CD4-positive, alpha-beta T cell treated with Interferon alpha-2 for 1 hour (primary cell): ENCODE measurements around the gene SLC40A1.

Experiments used
- DNase-seq, 2 donors: peaks; one replicate each; pipeline ENCODE4 v3.0.0-alpha.2; 2020 to 2022

SLC40A1 gene

DNA sequence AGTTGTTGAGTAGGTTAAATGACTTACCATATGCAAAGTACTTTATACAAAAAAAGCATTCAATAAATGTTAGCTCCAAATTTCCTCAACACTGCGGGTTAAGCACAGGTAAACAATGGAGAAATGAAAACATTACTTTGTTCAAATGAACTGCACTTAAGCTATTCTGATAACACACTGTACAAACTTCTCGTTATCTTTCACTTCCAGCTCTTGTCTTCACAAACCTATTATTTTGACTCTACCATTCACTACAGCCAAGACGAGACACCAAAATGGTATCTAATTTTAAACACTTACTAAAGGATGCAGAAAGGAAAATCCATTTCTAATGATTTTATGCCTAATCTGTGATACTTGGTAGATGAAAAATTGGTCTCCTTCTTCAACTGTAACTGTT is 43.8 kb downstream of the SLC40A1 start:
- DNase-seq, result no peak

DNA sequence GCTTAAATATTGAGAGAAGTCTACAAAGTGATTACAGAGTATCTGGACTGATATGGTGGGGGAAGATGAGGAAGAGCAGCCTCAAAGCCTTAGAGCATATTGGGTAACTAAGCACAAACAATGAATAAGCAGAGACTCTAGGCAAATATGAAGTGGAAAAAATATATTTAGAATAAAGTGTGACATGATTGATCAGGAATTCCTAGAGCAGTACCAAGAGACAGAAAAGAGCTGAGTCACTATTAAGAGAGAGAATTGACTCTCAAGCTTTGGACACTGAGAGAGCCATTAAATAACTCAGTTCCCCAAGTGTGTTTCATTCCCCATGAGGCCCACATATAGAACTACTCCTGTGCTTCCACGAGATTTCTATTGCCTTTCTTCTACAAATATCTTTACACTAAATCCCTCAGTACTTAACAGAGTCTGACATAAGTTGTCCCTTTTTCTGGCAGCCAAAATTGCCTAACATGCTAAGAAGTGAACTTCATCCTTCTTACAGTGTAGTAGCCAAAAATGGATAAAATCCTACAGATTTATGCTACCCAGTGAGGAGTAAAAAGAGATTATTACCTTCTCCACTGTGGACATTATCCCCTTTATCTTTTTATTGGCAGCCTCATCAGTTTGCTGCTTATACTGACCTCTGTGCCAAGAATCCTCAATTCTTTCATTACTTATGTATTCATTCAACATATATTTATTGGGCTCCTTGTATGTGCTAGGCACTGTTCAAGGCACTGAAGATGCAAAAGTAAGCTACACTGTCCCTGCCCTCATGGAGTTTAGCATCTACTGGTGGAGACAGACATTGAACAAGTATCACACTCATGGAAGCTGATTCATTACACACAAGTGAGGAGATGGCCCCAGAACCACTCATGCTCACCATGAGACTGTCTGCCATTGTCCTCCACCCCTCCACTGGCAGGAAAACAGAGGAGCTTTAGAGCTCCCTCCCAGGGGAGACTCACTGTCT is 45.4 kb downstream of the SLC40A1 start:
- DNase-seq, result no peak

DNA sequence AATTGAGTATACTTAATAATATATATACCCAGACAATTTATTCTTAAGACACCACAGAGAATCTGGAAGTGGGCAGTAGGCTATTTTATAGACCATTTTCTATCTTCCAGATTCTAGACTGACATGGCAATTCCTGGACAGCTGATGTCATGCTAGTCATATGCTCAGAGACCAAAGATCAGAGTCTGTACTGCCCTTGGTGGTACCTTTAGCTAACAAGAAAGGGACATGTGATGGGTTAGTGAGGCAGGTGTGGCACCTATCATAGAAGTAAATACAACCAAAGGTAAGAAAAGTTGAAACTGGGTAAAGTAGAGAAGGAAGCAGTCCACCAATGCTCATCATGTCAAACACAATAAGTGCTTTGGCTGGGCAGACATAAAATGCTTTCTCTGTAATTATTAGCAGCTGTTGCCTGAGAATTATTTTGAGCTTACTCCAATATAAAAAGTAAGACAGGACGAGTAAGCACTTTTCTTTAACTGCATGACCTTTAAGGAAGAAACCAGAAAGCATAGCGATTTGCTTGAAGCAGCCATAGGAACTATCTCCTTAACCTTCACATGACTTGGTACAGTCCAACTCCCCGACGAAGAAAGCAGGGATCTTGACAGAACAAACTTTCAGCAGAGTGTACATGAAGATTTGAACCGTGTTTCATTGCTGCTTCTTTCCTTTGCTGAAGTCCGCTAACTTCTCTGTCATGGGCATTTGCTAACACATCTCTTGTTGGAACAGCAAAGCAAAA is 47.1 kb downstream of the SLC40A1 start:
- no peak for DNase-seq

DNA sequence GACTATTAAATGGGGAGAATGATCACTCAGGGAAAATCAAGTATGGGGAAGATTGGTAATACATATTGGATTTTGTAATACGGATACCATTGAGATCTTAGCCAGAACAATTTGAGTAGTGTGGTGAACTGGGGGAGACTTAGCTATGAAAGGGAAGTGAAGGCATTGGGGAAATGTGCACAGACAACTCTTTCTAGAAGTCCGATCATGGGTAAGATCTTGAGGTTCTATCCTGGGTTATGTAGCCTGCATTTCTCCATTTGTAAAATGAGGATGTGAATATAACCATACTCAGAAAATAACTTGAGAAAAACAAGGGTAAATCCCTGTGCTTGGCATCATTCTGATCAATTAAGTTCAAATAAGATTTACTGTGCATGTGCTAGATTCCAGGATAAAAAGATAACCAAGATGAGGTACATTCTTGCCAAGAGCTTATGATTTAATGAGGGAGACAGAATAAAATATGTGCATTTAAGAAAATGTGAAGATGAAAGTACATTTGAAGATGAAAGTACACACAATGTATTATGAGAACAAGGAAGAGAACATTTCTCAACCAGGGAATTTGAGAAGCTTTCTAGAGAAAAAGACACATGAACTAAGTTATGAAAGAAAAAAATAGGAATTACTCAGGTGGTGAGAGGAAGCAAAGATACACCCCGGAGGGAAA is 49.5 kb downstream of the SLC40A1 start:
- DNase-seq, result no peak

DNA sequence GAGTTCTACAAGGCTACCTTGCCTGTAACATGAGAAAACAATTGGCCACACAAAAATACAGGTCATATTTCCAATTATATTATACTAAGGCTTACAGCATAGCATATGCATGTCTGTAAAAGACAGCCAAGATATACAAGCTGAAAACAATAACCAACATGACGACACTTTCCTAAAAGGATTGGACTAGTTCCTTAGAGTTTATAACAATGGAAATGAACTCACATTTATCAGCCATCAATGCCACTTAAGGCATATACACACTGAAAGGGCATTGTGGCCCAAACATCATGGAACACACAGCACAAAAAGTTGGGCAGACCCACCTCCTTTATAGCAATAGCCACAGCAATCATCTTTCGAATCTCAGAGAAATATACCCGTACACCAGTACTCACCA is 52.0 kb downstream of the SLC40A1 start:
- no peak for DNase-seq

DNA sequence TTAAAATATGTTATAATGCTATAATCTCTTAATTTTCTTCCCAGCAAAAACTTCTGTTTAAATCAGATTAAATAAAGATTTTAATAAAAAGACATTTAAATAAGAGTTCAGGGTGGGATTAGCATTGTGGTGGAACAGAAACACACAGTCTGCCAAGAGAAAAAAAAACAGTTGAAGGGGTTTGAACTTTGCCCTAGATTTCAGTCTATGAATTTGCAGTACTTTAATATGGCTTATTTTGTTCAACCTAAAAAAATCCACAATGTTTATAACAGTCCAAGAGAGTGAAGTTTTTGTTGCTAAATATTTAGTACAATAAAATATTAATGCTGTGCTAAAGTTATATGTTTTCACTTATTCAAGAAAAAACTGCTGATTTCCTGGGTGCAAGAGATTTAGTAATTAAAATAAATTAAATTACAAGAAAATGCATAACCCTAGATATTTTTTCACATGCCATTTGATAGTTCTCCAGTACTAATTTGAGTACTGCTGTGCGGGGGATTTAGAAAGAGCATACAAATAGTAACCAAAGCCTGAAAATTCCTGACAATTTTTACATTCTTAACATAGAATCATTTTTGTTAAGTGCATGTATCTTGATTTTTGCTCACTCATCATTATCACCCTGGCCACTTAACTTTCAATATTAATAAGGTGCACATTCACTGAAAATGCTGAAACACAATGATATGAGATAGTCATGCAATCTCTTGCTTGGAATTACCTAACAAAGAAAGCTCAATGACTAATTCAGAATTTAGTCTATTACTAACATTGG is 52.6 kb downstream of the SLC40A1 start:
- no peak for DNase-seq

DNA sequence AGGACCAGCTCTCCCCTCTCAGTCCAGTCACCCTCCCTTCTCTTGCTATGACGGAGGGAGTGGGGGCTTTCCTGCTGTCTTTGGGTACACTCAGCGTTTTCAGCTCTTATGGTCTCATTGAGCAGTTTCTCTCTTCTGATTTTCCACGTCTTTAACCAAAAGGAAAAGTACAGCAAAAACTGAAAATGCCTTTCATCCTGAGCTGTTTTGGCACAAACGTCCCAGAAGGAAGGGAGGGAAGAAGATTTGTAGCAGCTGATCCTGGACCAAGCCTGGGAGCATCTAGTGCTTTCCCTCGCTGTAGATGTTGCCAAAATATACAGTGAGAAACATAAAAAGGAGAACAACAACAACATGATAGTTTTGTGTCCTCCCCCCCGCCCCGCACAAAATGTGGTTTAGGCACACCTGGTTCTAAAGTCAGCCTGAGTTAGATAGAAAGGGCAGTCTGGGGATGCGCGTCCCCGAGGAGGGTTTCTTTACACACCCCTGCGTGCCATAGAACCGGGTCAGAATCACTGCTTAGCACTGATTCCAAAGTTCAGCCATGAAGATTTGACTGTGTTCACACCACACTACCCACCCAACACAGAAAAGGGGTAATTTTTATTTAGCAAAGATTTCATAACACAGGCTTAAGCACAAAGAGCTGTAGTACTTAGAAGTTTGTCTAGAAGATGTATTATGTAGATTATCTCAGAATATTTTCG is 53.4 kb downstream of the SLC40A1 start:
- DNase-seq, result no peak

DNA sequence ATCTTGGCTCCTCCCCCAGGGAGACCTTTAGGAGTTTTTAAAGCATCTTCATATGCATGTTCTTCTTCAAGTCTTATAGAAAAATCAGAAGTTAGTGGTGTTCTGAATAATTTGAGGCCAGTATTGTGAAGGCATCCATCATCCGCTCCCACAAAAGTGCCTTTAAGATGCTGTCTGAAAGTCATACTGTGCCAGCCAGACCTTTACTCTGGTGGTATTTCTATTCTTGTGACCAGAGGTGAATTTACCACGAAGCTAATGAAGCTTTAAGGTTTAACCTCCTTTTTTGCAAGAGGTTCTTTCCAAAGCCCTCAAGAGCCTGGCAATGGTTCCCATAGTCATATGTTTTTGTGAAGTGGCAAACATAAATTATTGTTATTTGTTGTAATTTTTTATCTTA is 54.3 kb downstream of the SLC40A1 start:
- no peak for DNase-seq

DNA sequence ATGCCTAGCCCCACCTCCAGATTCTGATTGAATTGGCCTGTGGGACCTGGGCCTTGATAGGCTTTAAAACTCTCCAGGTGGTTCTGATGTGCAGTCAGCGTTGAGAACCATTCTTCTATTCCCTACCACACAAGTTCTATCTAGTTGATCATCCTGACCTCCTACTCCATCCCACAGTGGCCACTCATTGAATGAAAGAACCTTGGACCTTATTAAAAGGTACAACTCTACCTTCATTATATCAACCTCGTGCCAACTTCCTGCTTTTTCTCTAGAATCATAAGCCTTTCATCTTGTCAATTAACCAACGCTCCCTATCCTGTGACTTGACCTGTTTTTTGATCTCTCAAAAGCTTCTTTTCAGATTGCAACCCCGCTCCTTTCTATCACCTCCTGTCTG is 55.8 kb downstream of the SLC40A1 start:
- no peak for DNase-seq

DNA sequence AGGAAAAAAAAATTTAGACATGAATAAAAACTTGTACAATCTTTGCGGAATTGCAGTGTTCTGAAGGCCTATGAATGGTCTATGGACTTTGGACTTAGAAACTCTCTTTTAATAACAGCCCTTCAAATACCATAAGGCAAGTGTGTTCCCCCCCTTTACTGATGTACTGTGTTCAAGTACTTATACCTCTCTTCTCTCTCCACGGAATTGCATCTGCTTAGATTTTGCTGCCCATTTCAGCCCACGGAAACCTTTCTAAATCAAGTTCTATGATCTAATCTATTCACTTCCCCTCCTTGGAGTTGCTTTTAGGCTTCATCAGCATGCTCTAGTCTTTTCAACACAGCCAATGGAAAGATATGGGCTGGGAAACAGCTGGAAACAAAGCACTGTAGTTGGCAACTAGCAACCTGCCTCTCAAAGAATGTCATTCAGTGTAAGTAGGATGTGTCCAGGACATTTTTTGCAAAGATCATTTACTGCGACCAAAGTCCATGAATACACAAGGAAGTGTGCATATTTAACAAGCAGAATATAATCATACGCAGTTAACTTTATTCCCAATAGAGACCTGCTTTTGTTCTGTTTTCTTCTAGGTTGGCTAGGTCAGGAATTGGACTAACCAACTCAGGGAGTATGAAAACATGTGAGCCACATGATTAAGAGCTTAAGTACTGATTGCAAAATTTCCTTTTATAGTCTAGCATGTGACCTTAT is 58.0 kb downstream of the SLC40A1 start:
- no peak for DNase-seq

DNA sequence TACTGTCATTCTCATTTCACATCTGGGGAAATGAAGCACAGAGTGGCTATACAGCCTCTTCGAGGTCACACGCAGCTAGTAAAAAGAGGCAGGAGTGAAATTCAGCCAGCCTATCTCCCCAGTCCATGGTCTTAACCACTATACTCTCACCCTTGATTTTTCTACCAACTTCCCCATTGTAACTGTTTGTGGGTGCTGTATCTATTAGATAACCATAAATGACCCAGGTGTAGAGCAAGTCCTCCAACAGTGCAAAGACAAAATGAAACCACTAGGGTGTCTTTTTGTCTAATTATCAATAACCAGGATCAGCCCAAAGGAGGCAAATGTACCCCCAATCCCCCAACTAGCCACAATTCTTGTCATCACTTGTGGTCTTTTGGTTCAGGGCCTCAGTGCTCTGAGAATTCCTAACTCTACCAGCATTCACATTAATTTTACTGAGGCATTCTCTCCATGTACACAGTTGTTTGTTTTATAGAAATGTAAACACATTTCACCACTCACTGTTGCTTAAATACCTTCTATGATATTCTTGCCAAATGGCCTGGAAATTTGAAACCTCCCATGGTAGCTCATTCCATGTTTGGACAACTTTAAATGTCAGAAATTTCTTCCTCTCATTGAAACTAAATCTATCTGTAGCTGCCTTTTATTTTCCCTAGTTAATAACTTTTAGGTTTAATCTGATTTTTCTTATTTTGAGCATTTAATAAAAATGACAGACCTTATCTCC is 58.7 kb downstream of the SLC40A1 start:
- DNase-seq, result no peak

DNA sequence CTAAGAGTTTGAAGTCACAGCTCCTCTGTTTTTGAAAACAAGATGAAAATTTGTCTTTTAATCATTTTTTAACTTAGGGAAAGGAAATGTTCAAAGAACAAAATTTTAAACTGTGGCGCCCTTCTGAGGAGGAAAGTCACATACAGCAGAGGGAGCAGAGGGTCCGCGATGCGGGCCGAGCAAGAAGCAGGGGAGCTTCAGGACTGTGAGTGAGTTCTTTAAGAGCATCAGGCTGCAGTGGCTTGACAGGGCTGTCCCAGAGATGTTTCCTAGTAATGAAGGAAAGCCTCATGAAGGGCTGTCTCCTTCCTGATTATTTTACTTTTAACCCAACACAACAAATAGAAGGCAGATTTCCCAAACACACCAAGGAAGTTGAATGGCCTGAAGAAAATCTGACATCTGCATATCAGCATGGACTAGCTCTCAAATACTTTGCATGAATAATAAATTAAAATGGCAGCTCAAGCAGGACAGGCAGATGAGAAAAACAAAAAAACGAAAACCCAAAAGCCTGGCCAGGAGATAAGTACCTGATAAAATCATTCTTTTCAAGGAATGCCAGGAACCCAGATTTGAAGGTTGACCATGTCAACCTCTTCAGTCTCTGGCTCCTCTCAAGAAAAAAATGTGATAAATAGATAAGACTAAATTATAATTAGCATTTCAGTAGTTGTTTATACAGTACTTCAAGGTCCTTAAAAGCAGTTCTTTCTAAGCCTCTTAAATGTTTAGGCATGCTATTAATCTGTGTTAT is 60.8 kb downstream of the SLC40A1 start:
- no peak for DNase-seq

DNA sequence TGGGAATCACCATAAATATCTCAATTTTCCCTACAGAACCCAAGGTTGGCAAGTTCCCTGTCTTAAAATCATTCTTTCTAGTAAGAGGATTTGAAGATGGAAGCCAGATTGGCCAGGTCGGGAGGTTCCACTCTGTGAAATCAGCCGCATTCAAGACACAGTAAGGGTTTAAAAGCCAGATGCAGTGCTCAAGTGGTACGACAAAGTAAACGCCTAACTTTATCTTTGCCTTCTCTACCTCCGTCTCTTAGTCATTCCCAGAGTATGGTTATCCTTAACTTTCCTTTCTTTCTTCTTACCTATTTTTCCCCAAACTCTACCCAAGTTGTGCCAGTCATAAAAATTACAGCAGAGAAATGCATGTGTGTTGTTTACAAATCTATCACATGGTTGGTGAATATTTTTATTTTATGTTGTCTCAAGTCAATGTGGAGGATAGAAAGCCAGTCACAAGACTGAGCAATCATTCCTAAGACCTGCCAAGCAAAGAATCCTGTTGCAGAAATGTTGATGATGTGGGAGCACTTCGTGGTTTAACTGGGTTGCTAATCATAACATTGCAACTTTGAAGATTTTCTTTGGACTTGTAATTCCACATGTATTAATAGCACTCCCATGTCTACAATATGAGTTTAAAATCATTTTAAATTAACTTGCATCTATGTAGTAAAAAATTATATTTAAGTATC is 62.6 kb downstream of the SLC40A1 start:
- no peak for DNase-seq

DNA sequence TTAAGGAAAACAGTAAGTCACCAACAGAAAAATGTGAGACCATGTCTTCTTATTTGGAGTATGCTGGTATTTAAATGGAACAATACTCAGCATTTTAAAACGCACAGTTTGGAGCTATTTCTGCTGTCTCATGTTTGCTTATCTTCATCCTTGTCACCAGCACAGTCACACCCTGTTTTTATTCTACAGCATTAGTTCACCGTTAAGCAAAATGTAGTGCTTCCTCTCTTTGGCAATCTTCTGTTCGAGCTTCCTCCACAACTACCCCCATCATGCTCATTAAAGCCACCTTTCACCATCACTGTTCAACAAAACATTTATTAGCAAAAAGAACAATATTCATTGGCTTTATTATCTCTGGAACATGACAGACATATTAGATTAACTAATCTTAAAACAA is 64.0 kb downstream of the SLC40A1 start:
- no peak for DNase-seq

DNA sequence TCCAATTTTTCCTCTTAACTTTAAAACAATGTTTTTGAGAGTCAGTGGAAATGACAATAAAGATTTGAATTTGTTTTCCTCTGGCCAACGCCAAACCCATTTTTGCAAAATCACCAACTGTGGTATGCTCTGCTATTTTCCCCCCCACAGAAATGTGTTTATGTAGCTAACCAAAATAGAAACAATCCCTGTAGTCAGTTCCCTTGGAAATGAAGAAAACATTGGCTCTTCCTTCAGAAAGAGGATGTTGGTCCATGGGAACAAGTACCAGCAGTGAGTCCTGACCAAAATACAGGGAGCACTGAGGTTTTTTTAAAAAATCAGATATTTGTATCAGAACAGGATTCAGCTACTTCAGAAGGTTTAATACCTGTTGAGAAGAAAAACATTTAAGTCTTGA is 65.3 kb downstream of the SLC40A1 start:
- no peak for DNase-seq

DNA sequence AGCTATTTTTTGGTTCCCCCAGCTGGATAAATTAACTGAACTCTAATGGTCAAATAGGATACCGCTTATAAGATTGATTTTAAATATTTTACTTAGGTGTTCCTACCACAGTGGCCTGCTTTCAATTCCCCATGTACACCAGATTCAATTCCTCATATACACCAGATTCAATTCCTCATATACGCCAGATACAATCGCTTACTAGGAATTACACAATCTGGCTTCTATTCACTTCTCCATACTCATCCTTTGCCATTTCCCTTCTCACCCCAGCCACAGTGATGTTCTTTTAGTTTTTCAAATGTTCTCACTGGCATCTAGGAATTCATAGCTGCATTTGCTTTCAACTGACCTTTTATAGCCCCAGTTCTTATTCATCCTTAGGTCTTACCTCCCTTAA is 66.5 kb downstream of the SLC40A1 start:
- DNase-seq, result no peak

DNA sequence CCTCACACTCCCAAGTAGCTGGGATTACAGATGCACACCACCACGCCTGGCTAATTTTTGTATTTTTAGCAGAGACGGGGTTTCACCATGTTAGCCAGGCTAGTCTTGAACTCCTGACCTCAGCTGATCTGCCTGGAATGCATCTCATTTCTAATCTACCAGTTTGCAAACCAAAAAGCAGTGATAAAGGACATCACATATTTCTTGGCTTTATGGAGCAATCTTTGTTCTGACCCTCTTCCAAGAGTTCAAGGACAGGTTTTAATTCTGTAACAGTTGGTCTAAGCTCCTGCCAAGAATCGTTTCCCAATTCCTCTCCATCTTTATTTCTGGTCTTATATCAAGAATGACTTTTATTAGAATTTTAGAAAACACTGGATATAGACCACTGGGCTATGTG is 67.7 kb downstream of the SLC40A1 start:
- no peak for DNase-seq

DNA sequence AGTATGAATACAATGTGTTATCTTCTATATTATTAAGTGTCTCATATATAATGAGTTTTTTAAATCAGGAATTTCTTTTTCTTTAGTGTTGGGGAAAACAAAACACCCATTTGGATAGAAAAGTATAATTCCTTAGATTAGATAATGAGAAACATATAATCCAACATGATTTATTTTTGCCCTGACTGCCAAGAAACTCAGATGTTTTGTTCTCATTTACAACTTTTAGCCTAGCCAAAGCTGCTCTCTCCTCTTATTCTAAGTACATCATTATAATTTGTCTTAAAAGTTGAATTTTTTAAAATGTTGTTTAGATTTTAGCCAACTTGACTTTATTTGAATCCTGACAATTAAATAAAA is 68.6 kb downstream of the SLC40A1 start:
- no peak for DNase-seq

DNA sequence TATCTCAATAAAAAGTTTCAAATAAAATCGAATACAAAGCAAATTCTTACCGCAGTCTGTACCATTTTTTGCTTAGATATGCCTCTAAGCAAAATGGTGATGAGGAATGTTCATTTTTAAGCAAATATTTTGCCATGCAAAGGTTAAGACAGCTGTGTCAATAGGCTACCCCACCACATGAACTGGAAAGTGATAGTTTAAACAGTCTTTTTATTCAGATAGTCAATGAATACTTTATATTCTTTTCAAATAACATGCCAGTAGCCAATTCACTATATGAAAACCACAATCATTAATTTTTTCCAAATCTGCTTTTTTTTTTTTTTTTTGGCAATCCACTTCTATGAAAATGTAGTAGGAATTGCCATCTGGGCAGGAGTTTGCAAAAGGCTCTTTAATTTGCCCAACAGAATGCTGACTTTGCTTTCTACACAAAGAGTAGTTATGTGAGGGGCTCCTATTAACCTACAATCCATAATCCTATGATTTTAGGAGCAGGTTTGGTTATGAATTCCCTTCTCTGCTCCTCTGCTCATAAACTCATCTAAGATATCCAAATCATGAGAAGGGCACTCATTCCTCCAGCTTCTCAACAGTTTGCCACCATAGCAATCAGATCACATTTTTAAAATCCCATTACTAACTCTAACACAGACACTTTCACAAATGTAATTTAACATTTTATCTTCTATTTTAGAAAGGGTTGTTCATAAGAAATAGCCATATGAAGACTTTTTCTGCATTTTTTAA is 69.2 kb downstream of the SLC40A1 start:
- no peak for DNase-seq
